GM21619 (cell line): ENCODE measurements around the gene DYRK4.

Source experiments
- ATAC-seq: cut with Tn5 transposase; IDR thresholded peaks from one replicate; pipeline ENCODE4 v1.9.1; 2021; ENCODE audit not compliant: unreplicated experiment

DYRK4 gene

DNA sequence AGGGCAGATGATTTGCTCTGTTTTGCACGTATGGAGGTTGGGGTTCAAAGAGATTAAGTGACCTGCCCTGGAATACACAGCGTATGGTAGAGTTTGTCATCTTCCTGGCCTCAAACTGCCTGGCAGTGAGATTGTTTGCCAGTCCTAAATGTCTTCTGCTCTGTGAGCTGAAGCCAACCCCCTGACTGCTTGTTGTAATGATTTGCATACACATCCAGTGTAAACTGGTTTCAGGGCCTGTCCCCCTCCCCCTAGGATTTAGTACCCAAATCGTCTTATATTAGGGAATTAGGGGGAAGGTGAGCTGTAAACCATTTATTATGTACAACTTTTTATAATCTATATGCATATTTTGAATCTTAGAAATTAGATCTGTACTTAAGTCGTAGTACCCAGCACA is 48.5 kb downstream of the DYRK4 start:
- no peak for ATAC-seq

DNA sequence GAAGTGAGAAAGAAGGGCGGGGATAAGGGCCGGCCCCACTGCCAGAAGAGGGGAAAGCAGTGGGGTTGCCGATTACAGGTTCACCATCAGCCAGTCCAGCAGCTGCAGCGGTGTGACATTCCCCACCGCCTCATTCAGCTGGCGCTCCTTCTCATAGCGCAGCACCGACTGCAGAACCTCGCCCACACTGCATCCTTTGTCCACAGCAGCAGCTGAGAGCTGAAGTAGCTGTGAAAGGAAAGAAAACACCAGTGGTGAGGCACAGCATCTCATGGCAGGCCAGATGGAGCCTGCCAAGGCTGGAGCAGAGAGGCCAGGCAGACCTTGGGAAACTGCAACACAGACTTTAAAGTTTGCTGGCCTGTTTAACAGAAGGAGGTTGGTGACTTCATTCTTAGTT is 53.7 kb downstream of the DYRK4 start:
- no peak for ATAC-seq

DNA sequence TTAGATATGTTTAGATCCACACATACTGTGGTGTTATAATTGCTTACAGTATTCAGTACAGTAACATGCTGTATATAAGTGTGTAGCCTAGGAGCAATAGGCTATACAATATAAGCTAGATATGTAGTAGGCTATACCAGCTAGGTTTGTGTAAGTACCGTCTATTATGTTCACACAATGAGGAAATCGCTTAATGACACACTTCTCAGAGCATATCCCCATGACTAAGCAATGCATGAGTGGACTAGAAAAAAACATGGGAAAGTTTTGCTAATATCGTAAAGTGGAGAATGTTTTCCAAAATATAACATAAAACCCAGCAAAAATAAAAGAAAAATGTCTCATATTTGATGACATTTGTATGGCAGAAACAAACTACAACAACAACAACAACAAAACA is 59.5 kb downstream of the DYRK4 start:
- ATAC-seq: no peak

DNA sequence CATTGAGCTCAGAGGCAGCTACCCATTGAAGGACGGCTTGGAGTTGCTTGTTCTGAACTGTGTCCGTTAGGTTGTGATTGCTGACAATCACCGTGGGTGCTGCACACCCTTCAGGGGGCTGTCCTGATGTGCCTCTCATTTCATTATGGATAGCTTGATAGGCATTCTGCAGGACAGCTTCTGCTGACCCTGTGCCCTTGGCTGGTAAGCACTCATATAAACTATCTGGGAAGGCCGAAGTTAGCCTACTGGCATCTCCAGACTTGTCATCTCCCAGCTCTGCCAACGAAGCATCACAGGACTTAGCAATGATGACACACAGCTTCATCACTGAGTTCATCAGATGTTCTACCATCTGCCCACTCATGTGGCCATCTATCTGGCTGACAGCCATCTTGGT is 64.5 kb downstream of the DYRK4 start:
- no peak for ATAC-seq

DNA sequence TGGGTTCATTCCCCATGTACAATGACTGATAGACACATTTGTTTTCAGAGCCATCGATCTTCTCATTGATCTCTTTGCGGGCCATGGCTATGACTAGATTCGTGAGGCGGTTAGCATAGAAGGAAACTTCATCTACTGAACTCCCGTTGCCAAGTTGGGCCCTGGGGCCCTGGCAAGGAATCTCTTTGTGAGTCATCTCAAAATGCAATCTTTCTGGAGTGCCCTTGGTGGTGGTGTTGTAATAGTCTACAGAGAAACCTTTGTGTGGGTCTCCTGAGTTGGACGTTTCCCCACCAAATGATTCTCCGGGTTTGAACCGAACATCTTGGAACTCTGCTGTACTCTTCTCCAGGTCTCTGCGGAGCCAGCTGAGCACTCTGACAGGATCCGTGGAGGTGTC is 66.4 kb downstream of the DYRK4 start:
- ATAC-seq: no peak

DNA sequence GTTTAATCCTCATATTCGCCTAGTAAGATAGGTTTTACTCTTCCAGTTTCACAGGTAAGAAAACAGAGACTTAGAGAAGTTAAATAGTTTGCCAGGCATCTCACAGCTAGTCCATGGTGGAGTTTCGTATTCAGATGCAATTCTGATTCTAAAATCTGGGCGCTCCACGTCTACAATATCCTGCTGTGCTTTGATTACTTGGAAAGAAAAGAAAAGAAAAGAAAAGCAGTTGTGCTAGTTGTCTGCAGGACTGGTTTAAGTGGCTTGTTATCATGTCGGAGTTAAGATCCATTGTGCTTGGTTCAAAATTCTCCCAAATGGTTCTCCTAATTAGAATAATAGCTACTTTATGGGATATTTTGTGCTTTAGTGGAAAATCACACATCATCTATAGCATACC is 68.3 kb downstream of the DYRK4 start:
- no peak for ATAC-seq

DNA sequence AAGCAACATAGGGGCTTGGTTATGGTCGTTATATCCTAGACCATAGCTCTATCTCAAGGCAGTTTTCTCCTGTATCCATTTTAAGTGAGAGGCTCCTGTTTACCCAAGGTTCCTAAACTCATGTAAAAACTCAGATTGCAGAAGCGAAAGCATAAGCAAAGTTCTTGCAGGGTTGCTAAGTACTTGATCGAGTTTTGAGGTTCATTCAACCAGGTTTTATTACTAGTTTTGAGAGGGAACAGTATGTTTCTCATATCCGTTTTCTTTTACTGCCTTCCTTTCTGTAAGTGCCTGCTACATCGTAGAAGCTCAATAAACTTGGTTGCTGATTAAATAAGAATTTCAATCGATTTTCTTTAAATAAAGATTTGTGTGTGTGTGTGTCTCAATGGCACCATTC is 81.7 kb downstream of the DYRK4 start:
- peak; percentile 52 for ATAC-seq

DNA sequence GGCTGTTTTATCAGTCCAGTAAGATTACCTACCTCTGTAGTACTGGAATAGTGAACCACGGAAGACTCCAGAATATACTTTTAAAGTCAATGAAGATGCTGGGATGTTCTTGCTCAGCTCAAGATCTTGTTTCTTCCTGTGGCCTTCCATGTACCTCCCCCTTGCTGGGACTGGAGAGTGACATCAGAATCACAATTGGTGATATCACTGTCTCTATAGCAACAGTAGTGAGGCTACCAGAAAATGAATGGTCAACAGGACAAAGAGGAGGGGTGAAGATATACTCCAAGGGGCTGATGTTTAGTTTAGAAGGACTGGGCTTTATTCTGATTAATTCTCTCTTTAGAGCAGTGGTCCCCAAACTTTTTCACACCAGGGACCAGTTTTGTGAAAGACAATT is 83.0 kb downstream of the DYRK4 start:
- no peak for ATAC-seq

DNA sequence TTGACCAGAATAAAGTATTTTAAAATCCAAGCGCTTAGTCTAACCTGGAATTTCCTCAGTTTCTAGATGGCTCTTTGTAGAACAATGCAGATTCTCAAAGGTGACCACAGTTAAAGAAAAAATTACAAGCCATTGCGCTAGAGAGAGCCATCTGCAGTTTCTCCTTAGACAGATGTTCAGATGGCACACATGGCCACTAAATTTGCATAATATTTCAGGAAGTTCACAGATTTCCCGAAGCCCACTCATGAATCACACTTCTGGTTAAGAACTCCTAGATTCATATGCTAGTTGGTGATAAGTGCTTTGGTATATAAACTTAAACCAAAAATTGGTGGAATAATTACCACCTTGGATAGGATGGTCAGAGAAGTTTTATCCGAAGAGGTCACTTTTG is 86.1 kb downstream of the DYRK4 start:
- ATAC-seq: peak; percentile 27

DNA sequence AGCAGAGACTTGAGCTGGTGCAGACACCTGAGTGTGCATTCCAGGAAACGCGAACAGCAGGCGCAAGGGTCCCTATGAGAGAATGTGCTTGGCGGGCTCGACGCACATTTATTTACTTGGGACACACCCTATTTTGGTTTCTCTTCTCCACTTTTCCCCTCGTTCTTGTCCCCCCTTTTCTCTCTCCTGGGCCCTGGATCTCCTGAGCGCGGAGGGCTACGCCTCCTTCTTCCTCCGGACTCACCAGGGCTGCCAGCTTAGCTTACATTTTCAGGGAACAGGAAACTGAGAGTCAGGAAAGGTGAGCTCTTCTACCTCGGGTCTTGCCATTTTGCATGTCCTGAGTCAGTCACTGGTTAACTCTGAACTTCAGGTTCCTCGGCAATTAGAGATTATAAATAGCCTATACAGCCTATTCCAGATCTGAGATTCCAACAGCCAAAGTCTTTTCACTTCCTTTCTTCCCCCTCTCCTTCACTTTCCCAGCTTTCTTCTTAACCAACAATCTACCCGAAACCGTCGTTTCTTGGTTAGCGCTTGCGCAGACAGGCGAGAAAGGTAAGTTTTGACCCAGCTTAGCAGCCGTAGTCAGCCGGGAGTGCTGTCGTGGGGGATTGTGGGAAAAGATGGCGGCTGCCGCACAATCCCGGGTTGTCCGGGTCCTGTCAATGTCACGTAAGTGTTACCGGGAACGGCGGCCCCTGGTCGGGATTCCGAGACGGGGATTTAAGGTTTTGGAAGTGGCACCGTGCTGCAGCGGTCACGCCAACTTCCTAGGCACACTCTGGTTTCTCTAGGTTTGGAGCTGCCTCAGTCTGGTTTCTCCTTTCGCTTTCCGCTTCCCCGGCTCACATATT is 86.7 kb downstream of the DYRK4 start, which contains the start of the genes AKAP3 and NDUFA9:
TSS of gene AKAP3 (minus strand) at position 551 of the 857 bp plus-strand sequence. CDS start 10,855 bp downstream, outside the sequence.
TSS of gene NDUFA9 (plus strand) at position 614 of the 857 bp plus-strand sequence. CDS start at position 627, 13 bp downstream.
- peak; percentile 82 for ATAC-seq

DNA sequence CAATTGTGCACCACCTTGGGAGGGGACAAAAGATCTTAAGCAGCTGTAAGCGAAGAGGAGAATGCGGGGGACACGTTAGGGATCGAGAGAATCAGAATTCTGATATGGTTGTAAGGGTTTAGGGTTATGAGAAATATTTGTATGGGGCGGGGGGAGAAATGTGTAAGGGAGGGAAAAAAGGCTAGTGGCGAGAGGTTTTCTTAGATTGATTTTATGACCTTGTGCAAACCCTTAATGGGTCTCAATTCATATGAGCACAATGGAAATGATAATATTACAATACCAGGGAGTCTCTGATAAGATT is 87.3 kb downstream of the DYRK4 start:
- ATAC-seq: no peak

DNA sequence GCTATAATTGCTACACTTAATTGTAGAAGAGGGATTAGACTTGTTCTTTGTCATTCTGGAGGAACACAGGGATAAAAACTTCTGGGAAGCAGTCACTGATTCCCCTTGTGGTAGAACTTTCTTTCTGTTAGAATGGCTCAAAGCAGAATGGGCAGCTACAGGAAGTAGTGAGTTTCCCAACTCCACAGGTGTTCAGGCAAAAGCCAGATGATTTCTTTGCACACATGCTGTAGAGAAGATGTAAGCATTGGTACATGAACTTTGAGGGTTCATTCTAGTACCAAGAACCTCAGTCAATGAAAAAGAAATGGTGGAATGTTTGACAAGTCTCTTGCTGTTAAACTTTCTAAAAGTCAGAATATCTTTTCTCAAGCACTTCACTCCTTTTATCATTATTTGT is 91.2 kb downstream of the DYRK4 start:
- ATAC-seq: no peak

DNA sequence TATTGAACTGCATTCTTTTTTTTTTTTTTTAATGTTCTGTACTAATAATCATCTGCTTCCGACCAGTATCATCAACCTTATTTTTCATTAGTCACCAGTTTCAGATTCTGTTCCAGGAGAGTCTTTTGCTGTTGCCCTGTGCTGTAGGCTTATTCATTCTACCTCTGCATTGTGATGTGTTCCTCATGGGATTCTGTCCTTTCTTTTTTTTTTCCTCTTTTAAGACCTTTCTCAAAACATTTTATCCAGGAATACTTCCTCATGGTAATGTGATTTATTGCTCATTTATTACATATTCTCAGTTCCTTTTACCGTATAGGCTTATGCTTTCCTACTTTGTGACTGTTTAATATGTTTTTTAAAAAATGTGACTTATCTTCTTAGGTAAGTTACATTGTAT is 91.7 kb downstream of the DYRK4 start:
- ATAC-seq: no peak
